WI38 (cell line): ENCODE data around the gene NDRG4.

ENCODE experiments used
- H3K4me3 ChIP-seq: 2 replicates; pipeline ENCODE4 v1.5.1; 2011; ENCODE audit warnings: low read depth, mild to moderate bottlenecking, control low read depth, low read length
- CTCF ChIP-seq: IDR thresholded peaks from 2 replicates; pipeline ENCODE4 v1.5.1; 2012; ENCODE audit warnings: low read depth, mild to moderate bottlenecking, control low read depth, low read length

Gene NDRG4

DNA sequence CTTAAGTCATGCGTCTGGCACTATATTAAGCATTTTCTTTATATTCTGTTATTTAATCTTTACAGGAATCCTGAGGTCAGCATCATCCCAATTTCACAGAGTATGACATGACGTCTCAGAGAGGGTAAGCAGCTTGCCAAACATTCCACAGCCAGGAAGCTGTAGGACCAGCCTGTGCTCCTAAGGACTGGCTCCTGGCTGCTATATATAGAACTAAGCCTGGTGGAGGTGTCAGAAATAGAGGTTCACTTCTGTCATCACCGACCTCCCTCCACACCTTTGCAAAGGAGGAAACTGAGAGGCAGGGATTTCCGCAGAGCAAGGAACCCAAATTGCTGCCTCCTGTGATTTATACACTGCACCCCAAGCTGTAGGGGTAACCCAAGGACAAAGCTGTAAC, 37.9 kb upstream of the NDRG4 start:
- no peak overlapping the region for H3K4me3 ChIP-seq
- TF ChIP-seq CTCF: no peak

DNA sequence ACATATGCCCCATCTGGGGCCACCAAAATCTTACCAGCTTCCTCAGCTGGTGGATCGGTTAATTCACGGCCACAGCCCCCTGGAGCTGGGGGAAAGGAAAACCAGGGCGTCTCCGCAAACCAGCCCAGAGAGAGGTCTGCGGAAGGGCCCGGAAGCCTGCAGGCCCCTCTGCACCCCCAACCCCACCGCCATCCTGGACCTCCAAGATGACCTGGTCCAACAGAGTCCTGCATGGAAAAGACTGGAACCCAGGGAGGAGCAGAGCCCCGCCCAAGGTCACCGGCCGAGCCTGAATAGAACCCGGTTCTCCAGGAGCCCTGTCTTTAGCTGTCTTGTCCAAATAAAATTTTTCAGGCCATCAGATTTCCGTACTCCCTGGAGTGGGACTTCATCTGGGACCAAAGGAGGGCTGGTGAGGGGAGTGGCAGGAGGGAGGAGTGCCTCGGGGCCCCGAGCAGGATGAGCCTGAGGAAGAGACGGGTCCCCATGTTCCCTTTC, 37.4 kb upstream of the NDRG4 start:
- no peak overlapping the region for H3K4me3 ChIP-seq
- no peak for TF ChIP-seq CTCF

DNA sequence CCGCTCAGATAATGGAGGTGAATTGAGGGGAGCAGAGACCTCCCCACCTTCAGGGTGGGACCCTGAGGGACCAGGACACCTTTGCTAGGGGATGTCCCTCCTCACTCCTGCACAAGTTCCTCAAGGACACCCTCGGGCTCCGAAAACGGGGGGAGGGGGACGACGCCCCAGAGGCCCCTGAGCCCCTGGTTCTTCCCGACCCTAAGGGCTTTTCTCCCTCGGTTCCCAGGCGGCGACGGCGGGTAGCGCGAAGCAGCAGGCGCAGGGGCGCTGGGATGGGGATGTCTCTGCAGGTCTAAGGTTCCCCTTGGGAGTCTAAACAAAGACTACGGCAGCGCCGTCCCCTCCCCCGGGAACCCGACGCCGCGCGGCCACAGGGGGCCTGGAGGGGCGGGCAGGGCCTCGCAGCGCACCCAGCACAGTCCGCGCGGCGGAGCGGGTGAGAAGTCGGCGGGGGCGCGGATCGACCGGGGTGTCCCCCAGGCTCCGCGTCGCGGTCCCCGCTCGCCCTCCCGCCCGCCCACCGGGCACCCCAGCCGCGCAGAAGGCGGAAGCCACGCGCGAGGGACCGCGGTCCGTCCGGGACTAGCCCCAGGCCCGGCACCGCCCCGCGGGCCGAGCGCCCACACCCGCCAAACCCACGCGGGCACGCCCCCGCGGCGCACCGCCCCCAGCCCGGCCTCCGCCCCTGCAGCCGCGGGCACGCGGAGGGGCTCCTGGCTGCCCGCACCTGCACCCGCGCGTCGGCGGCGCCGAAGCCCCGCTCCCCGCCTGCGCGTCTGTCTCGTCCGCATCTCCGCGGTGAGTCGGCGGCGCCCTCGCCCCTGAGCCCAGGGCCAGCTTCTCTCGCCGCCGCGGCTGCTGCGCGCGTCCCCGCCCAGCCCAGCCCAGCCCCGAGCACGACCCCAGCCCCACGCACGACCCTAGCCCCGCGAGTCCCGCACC, 36.7 kb upstream of the NDRG4 start:
- H3K4me3 ChIP-seq: no peak overlapping the region
- TF ChIP-seq CTCF: no peak

DNA sequence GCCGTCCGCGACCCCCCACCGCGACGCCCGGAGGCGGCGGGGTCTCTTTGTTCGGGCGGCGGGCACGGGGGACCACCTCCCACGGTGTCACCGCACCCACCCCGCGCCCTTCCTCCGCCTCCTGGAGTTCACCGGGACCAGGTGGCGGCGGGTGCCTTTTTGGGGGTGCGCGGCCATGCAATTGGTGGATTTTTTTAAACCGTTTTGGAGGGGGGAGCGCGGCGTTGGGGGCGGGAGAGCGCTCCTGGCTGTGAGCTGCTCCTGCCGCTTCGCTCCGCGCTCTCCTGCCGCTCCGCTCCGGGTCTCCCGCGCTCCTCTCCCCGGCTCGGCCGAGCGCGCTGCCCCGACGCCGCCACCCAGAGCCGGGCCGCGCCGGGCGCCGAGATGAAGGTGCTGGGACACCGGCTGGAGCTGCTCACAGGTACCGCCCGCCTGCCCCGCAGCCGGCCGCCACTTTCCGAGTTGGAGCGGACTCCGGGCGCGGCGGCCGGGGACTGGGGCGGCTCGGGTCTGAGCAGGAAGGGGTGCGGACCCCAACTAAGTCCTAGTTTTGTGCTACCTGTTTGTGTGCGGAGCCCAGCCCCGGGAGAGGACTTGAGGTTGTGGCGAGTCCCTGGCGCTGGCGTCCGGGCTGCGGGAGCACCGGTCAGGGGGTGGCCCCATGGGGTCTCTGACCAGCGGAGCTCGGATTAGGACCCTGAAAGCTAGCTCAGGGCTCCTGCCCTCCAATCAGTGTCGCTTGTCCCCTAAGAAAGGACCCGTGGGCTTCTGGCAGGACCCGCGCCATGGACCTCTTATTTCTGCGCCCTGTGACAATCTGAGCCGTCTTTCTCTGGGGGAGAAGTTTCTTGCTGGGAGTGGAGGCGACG, 35.7 kb upstream of the NDRG4 start:
- H3K4me3 ChIP-seq: no peak overlapping the region
- no peak for TF ChIP-seq CTCF

- H3K4me3 ChIP-seq: no peak overlapping the region
- TF ChIP-seq CTCF: no peak
Observed at GRCh38 chr16:58464916-58465731, 34.8 kb upstream of the NDRG4 start.

DNA sequence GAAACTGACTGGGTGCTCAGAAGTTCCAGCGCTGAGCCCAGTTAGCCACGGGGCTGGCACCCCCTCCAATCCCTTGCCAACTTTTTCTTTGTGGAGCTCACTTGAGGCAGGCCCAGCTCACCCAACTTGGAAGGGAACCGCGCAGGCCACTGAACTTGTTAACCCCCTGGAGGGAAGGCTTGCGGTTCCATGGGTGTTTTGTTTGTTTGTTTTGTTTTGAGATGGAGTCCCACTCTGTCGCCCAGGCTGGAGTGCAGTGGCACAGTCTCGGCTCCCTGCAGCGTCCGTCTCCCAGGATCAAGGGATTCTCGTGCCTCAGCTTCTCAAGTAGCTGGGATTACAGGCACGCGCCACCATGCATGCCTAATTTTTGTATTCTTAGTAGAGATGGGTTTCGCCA, 34.1 kb upstream of the NDRG4 start:
- no peak overlapping the region for H3K4me3 ChIP-seq
- no peak for TF ChIP-seq CTCF
